GM19238 (cell line): ENCODE data around the gene IVD.

ENCODE experiments used
- DNase-seq: peaks from one replicate; pipeline ENCODE4 v3.0.0; 2011; ENCODE audit warnings: low spot score; ENCODE audit not compliant: insufficient read length

The IVD gene

GRCh38 chr15:40372981-40373380, 32.6 kb upstream of the IVD start:
- DNase-seq = no peak

GRCh38 chr15:40377606-40378005, 28.0 kb upstream of the IVD start:
- DNase-seq = no peak

GRCh38 chr15:40379374-40379773, 26.2 kb upstream of the IVD start:
- no peak for DNase-seq

GRCh38 chr15:40379853-40380252, 25.7 kb upstream of the IVD start:
- DNase-seq = no peak

- DNase-seq = no peak
Measured at GRCh38 chr15:40380636-40381035, 25.0 kb upstream of the IVD start.

GRCh38 chr15:40381818-40382529, 23.6 kb upstream of the IVD start:
- no peak for DNase-seq

GRCh38 chr15:40382580-40383456, 22.8 kb upstream of the IVD start, which contains the start of gene KNSTRN:
KNSTRN (plus strand) TSS chr15:40382721; CDS start chr15:40382836, 115 bp downstream.
- peak; percentile 88 for DNase-seq

GRCh38 chr15:40386480-40386879, 19.1 kb upstream of the IVD start:
- no peak for DNase-seq

GRCh38 chr15:40388941-40389823, 16.4 kb upstream of the IVD start:
- no peak for DNase-seq

- DNase-seq = no peak
Measured at GRCh38 chr15:40389824-40390595, 15.6 kb upstream of the IVD start.

GRCh38 chr15:40392986-40393948, 12.3 kb upstream of the IVD start:
- no peak for DNase-seq

- DNase-seq = no peak
Measured at GRCh38 chr15:40397688-40398412, 7.7 kb upstream of the IVD start.

GRCh38 chr15:40398413-40398873, 7.2 kb upstream of the IVD start:
- DNase-seq = no peak

GRCh38 chr15:40399370-40399769, 6.2 kb upstream of the IVD start:
- DNase-seq = no peak

- peak; percentile 70 for DNase-seq
Measured at GRCh38 chr15:40407330-40407990, 1.9 kb downstream of the IVD start.

- DNase-seq = peak; percentile 69
Measured at GRCh38 chr15:40409366-40409765, 3.8 kb downstream of the IVD start.

GRCh38 chr15:40410476-40410875, 4.9 kb downstream of the IVD start:
- DNase-seq = no peak

GRCh38 chr15:40412095-40412759, 6.6 kb downstream of the IVD start:
- DNase-seq = no peak
